Measurements from ENCODE around the gene IL15. TPM values are rescaled to one million over a fixed set of nuclear protein-coding genes. Genes with fewer than 3 reads are reported as not detected.

Gene IL15
- total and polyA plus RNA-seq, 4 donors: 4.7 to 12.5 (median 8.1) TPM

DNA sequence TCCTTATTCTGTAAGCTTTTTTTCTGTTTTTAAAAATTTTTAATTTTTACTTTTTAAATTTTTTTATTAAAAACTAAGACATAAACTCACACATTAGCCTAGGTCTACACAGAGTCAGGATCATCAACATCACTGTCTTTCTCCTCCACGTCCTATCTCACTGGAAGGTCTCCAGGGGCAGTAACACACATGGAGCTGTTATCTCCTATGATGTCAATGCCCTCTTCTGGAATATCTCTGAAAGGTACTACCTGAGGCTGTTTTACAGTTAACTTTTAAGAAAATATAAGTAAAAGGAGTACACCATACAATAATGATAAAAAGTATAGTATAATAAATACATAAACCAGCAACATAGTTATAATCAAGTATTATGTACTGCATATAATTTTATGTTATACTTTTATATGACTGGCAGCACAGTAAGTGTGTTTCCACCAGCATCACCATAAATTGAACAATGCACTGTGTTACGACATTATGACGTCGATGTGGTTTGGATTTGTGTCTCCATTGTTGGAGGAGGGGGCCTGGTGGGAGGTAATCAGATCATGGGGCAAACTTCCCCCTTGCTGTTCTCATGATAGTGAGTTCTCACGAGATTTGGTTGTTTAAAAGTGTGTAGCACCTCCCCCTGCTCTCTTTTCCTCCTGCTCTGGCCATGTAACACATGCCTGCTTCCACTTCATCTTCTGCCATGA is 21.3 kb downstream of the IL15 start:
- H3K27ac ChIP-seq (ENCODE audit: low read depth in 1 of 2, low read length in 1 of 2): no peak overlapping the region
- TF ChIP-seq, protein P1, sequence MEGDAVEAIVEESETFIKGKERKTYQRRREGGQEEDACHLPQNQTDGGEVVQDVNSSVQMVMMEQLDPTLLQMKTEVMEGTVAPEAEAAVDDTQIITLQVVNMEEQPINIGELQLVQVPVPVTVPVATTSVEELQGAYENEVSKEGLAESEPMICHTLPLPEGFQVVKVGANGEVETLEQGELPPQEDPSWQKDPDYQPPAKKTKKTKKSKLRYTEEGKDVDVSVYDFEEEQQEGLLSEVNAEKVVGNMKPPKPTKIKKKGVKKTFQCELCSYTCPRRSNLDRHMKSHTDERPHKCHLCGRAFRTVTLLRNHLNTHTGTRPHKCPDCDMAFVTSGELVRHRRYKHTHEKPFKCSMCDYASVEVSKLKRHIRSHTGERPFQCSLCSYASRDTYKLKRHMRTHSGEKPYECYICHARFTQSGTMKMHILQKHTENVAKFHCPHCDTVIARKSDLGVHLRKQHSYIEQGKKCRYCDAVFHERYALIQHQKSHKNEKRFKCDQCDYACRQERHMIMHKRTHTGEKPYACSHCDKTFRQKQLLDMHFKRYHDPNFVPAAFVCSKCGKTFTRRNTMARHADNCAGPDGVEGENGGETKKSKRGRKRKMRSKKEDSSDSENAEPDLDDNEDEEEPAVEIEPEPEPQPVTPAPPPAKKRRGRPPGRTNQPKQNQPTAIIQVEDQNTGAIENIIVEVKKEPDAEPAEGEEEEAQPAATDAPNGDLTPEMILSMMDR (IDR thresholded peaks at IDR 0.05; ENCODE audit: control extremely low read depth, extremely low read depth): no peak
- 67 to 71% methylated on average over 5 of the region's 5 CpGs for WGBS, 2 donors
- H3K9me3 ChIP-seq (ENCODE audit: control insufficient read depth in 4 of 4, insufficient read depth in 3 of 4, low read length in 3 of 4): no peaks in the 10 kb centered on the region
- H3K4me3 ChIP-seq: no peak overlapping the region
- ATAC-seq (ENCODE audit: insufficient read depth, low FRiP score): no peak
- peaks cover 0 to 6% (median 3%) of the 10 kb centered on the region in 5 donors for H3K4me1 ChIP-seq (ENCODE audit: control insufficient read depth in 5 of 5, insufficient read depth in 5 of 5, low read length in 5 of 5)
- no peak for DNase-seq
- H3K27me3 ChIP-seq (ENCODE audit: control insufficient read depth in 3 of 3, insufficient read depth in 3 of 3, low read length in 2 of 3): no peaks in the 10 kb centered on the region
- H3K36me3 ChIP-seq (ENCODE audit: control insufficient read depth in 4 of 4, insufficient read depth in 4 of 4, low read length in 4 of 4): no peaks in the 10 kb centered on the region
- H3K9ac ChIP-seq (ENCODE audit: insufficient read depth in 1 of 2, low read length in 2 of 2): no peak overlapping the region

DNA sequence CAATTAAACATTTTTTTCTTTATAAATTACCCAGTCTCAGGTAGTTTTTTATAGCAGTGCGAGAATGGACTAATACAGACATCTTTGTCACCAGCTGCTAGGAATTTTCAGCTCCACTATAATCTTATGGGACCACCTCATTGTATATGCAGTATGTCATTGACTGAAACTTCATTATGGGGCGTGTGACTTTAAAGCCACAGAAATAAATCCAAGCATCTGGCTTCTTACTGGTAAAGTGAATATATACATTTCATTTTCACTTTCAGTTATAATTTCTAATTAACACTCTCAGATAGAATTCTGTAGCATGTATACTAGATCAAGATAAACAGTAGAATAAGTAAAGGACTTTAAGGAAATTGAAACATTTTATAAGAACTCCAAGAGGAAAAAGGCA is 21.9 kb downstream of the IL15 start:
- 91 to 94% methylated on average over 2 of the region's 2 CpGs for WGBS, 2 donors
- H3K27ac ChIP-seq (ENCODE audit: low read depth in 1 of 2, low read length in 1 of 2): no peak overlapping the region
- H3K4me1 ChIP-seq (ENCODE audit: control insufficient read depth in 5 of 5, insufficient read depth in 5 of 5, low read length in 5 of 5): peaks cover 0 to 4% (median 0%) of the 10 kb centered on the region in 5 donors
- no peaks in the 10 kb centered on the region for H3K36me3 ChIP-seq (ENCODE audit: control insufficient read depth in 4 of 4, insufficient read depth in 4 of 4, low read length in 4 of 4)
- H3K27me3 ChIP-seq (ENCODE audit: control insufficient read depth in 3 of 3, insufficient read depth in 3 of 3, low read length in 2 of 3): no peaks in the 10 kb centered on the region
- DNase-seq (no peak), ATAC-seq (ENCODE audit: insufficient read depth, low FRiP score) (no peak)
- no peak overlapping the region for H3K9ac ChIP-seq (ENCODE audit: insufficient read depth in 1 of 2, low read length in 2 of 2)
- H3K9me3 ChIP-seq (ENCODE audit: control insufficient read depth in 4 of 4, insufficient read depth in 3 of 4, low read length in 3 of 4): no peaks in the 10 kb centered on the region
- H3K4me3 ChIP-seq: no peak overlapping the region
- TF ChIP-seq, protein P1 (IDR thresholded peaks at IDR 0.05; ENCODE audit: control extremely low read depth, extremely low read depth): no peak

DNA sequence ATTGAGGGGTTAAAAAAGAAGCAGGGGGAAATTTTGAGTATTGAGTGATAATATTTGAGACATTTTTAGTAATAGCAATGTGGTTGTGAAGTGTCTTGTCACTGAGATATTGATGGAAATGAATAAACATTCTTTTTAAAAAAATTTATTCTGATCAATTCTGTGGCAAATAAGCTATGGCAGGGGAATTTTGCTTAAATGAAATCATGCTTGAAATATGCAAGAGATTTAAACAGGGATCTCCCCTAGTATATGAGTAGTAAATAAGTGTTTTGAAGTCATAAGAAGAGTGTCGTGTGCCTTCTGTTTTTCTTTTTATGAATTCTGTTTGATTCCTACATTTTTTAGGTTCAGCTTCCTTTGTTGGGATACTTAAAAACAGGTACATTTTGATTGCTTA is 23.2 kb downstream of the IL15 start:
- H3K27ac ChIP-seq (ENCODE audit: low read depth in 1 of 2, low read length in 1 of 2): no peak overlapping the region
- no peak for ATAC-seq (ENCODE audit: insufficient read depth, low FRiP score)

More for the DNA sequence above, 23.2 kb downstream of the IL15 start:
- Histone ChIP-seq H3K27me3 (ENCODE audit: control insufficient read depth in 3 of 3, insufficient read depth in 3 of 3, low read length in 2 of 3) (no peaks in the 10 kb centered on the region), H3K9me3 (ENCODE audit: control insufficient read depth in 4 of 4, insufficient read depth in 3 of 4, low read length in 3 of 4) (no peaks in the 10 kb centered on the region), H3K4me1 (ENCODE audit: control insufficient read depth in 5 of 5, insufficient read depth in 5 of 5, low read length in 5 of 5) (peaks cover 0 to 4% (median 0%) of the 10 kb centered on the region in 5 donors), H3K4me3 (no peak overlapping the region), H3K36me3 (ENCODE audit: control insufficient read depth in 4 of 4, insufficient read depth in 4 of 4, low read length in 4 of 4) (no peaks in the 10 kb centered on the region), H3K9ac (ENCODE audit: insufficient read depth in 1 of 2, low read length in 2 of 2) (no peak overlapping the region)
- TF ChIP-seq, protein P1 (IDR thresholded peaks at IDR 0.05; ENCODE audit: control extremely low read depth, extremely low read depth): no peak
- no peak for DNase-seq
- 82 to 90% methylated on average over 1 of the region's 1 CpG for WGBS, 2 donors

Data from lung (tissue), 12 donors.